ENCODE results near the gene CTNNA2. TPM values are rescaled to one million over a fixed set of nuclear protein-coding genes. Genes with fewer than 3 reads are reported as not detected.

Gene CTNNA2
- total and polyA plus RNA-seq, 9 of the 15 experiments (the other 6 are each of a cell fraction or from before 2014, with no cell fraction given), result 0.03 to 0.40 (median 0.15) TPM

GRCh38 chr2:80328159-80328571, 815.3 kb downstream of the CTNNA2 start (continued):
- TF ChIP-seq TEAD4 (IDR thresholded peaks at IDR 0.05; ENCODE audit: low read length), result peak; percentile 73; the same call in 1 of the 2 replicates
- no peak for TF ChIP-seq TEAD4 (CRISPR knock-in tag; IDR thresholded peaks at IDR 0.05; ENCODE audit: borderline replicate concordance)
- peak in 1 of 2 experiments; percentile 42; a peak in 1 of 4 replicates for TF ChIP-seq TRIM24 (IDR thresholded peaks at IDR 0.05)
- 0 out of 4 replicates have a peak, but pooled peaks of 1 of the 2 experiments have one; percentile 9 for TF ChIP-seq KDM1A (IDR thresholded peaks at IDR 0.05)
- TF ChIP-seq ZNF699 (CRISPR knock-in tag; IDR thresholded peaks at IDR 0.05; ENCODE audit: insufficient replicate concordance), result no peak
- peak; percentile 78; the same call in 1 of the 2 replicates for TF ChIP-seq SPI1 (IDR thresholded peaks at IDR 0.05; ENCODE audit: borderline replicate concordance, low read depth, low read length)
- TF ChIP-seq ZNF134 (CRISPR knock-in tag; conservative IDR thresholded peaks at IDR 0.05), result no peak
- peak; percentile 55 for TF ChIP-seq GATA2 (CRISPR knock-in tag; IDR thresholded peaks at IDR 0.05)
- peak; percentile 78 for TF ChIP-seq SOX6 (IDR thresholded peaks at IDR 0.05)
- TF ChIP-seq ZEB2 (IDR thresholded peaks at IDR 0.05), result no peak
- 0 out of 2 replicates have a peak, but pooled peaks have one; percentile 25 for TF ChIP-seq FOSL1 (tag; conservative IDR thresholded peaks at IDR 0.05)
- no peak for TF ChIP-seq SNIP1 (IDR thresholded peaks at IDR 0.05; ENCODE audit: low read depth)
- TF ChIP-seq PML (IDR thresholded peaks at IDR 0.05; ENCODE audit: low read length), result peak; percentile 30; the same call in 1 of the 2 replicates
- no peak for TF ChIP-seq ZNF311 (CRISPR knock-in tag; IDR thresholded peaks at IDR 0.05)
- peak; percentile 57 for TF ChIP-seq CBFA2T2 (conservative IDR thresholded peaks at IDR 0.05)
- peak; percentile 68 for TF ChIP-seq TAL1 (IDR thresholded peaks at IDR 0.05)
- no peak for TF ChIP-seq HDAC2 (IDR thresholded peaks at IDR 0.05)
- peak; percentile 60 for TF ChIP-seq MEIS2 (IDR thresholded peaks at IDR 0.05; ENCODE audit: partially characterized antibody)
- TF ChIP-seq TCF3 (CRISPR knock-in tag; IDR thresholded peaks at IDR 0.05), result peak; percentile 62
- TF ChIP-seq HDAC1 (IDR thresholded peaks at IDR 0.05), result peak in 1 of 2 experiments; percentile 25; a peak in 1 of 4 replicates
- TF ChIP-seq ZNF766 (CRISPR knock-in tag; conservative IDR thresholded peaks at IDR 0.05), result 0 out of 2 replicates have a peak, but pooled peaks have one; percentile 23
- 0 out of 2 replicates have a peak, but pooled peaks have one; percentile 21 for TF ChIP-seq SMARCA4 (IDR thresholded peaks at IDR 0.05)
- TF ChIP-seq RCOR1 (IDR thresholded peaks at IDR 0.05; ENCODE audit: borderline replicate concordance in 1 of 2, low read depth in 2 of 2, low read length in 2 of 2), result peak in 1 of 2 experiments; percentile 62; a peak in 2 of 4 replicates
- 0 out of 2 replicates have a peak, but pooled peaks have one; percentile 30 for TF ChIP-seq EP300 (IDR thresholded peaks at IDR 0.05; ENCODE audit: low read length)
- TF ChIP-seq CTBP1 (IDR thresholded peaks at IDR 0.05; ENCODE audit: borderline replicate concordance), result peak; percentile 50
- TF ChIP-seq MTA2 (IDR thresholded peaks at IDR 0.05; ENCODE audit: low read depth), result peak; percentile 55; the same call in 1 of the 2 replicates
- TF ChIP-seq ZNF512 (tag; IDR thresholded peaks at IDR 0.05), result no peak
- TF ChIP-seq CSDE1 (IDR thresholded peaks at IDR 0.05), result no peak
- TF ChIP-seq SMARCE1 (IDR thresholded peaks at IDR 0.05), result peak; percentile 47; the same call in 1 of the 2 replicates

Data from K562 (cell line).